ENCODE data around the gene DNHD1. TPM values are rescaled to one million over a fixed set of nuclear protein-coding genes. Genes with fewer than 3 reads are reported as not detected.

Gene DNHD1
- total RNA-seq, 3 donors from 2014 or later (not counting 1 experiment from before 2014, with no cell fraction given) = 29.6 to 38.3 (median 31.4) TPM

GRCh38 chr11:6570691-6571427 lies 73.8 kb downstream of the DNHD1 start:
- no peak for TF ChIP-seq CTCF (IDR thresholded peaks at IDR 0.05)
- WGBS (ENCODE audit: insufficient coverage) = 96% methylated on average over 62 of the region's 62 CpGs
- H3K27ac Mint-ChIP-seq = no peak overlapping the region
- peaks cover 0 to 7% of the 10 kb centered on the region in 2 donors for H3K4me1 Mint-ChIP-seq
- Histone ChIP-seq H3K4me1 (ENCODE audit: control insufficient read depth, insufficient read depth, low read length) (no peaks in the 10 kb centered on the region), H3K4me3 (ENCODE audit: low read length) (no peak overlapping the region), H3K27ac (ENCODE audit: low read length) (no peak overlapping the region), H3K27me3 (ENCODE audit: control insufficient read depth, insufficient read depth, low read length) (no peaks in the 10 kb centered on the region), H3K9me3 (ENCODE audit: control insufficient read depth, insufficient read depth, low read length) (no peaks in the 10 kb centered on the region), H3K36me3 (ENCODE audit: control insufficient read depth, insufficient read depth, low read length) (no peaks in the 10 kb centered on the region)
- H3K27me3 Mint-ChIP-seq (ENCODE audit: low read depth in 2 of 2) = no peaks in the 10 kb centered on the region
- H3K9me3 Mint-ChIP-seq = no peaks in the 10 kb centered on the region
- H3K4me3 Mint-ChIP-seq = no peak overlapping the region
- no peaks in the 10 kb centered on the region for H3K36me3 Mint-ChIP-seq
- ATAC-seq (no peak), DNase-seq (no peak)
- intact Hi-C loops (cut with micrococcal nuclease) = no loop called here

GRCh38 chr11:6571434-6572008 lies 74.4 kb downstream of the DNHD1 start:
- peaks cover 0 to 7% of the 10 kb centered on the region in 2 donors for H3K4me1 Mint-ChIP-seq
- DNase-seq (no peak), ATAC-seq (no peak)
- Histone ChIP-seq H3K9me3 (ENCODE audit: control insufficient read depth, insufficient read depth, low read length) (no peaks in the 10 kb centered on the region), H3K36me3 (ENCODE audit: control insufficient read depth, insufficient read depth, low read length) (no peaks in the 10 kb centered on the region), H3K27ac (ENCODE audit: low read length) (no peak overlapping the region), H3K27me3 (ENCODE audit: control insufficient read depth, insufficient read depth, low read length) (no peaks in the 10 kb centered on the region), H3K4me3 (ENCODE audit: low read length) (no peak overlapping the region), H3K4me1 (ENCODE audit: control insufficient read depth, insufficient read depth, low read length) (no peaks in the 10 kb centered on the region)
- H3K27ac Mint-ChIP-seq = no peak overlapping the region
- H3K4me3 Mint-ChIP-seq = no peak overlapping the region
- no peak for TF ChIP-seq CTCF (IDR thresholded peaks at IDR 0.05)
- no peaks in the 10 kb centered on the region for H3K9me3 Mint-ChIP-seq
- WGBS (ENCODE audit: insufficient coverage) = 93% methylated on average over 22 of the region's 22 CpGs
- intact Hi-C loops (cut with micrococcal nuclease) = no loop called here
- H3K27me3 Mint-ChIP-seq (ENCODE audit: low read depth in 2 of 2) = no peaks in the 10 kb centered on the region
- no peaks in the 10 kb centered on the region for H3K36me3 Mint-ChIP-seq

GRCh38 chr11:6572215-6572614 lies 75.1 kb downstream of the DNHD1 start:
- H3K4me1 ChIP-seq (ENCODE audit: control insufficient read depth, insufficient read depth, low read length) = no peaks in the 10 kb centered on the region
- Mint-ChIP-seq H3K9me3 (no peaks in the 10 kb centered on the region), H3K27ac (no peak overlapping the region), H3K27me3 (ENCODE audit: low read depth in 2 of 2) (no peaks in the 10 kb centered on the region), H3K36me3 (no peaks in the 10 kb centered on the region), H3K4me3 (no peak overlapping the region), H3K4me1 (peaks cover 0 to 7% of the 10 kb centered on the region in 2 donors)
- no peaks in the 10 kb centered on the region for H3K9me3 ChIP-seq (ENCODE audit: control insufficient read depth, insufficient read depth, low read length)
- H3K27me3 ChIP-seq (ENCODE audit: control insufficient read depth, insufficient read depth, low read length) = no peaks in the 10 kb centered on the region
- intact Hi-C loops (cut with micrococcal nuclease) = no loop called here
- TF ChIP-seq CTCF (IDR thresholded peaks at IDR 0.05) = no peak
- ATAC-seq (no peak), DNase-seq (no peak)
- no peaks in the 10 kb centered on the region for H3K36me3 ChIP-seq (ENCODE audit: control insufficient read depth, insufficient read depth, low read length)
- no peak overlapping the region for H3K27ac ChIP-seq (ENCODE audit: low read length)
- H3K4me3 ChIP-seq (ENCODE audit: low read length) = no peak overlapping the region
- 97% methylated on average over 2 of the region's 2 CpGs for WGBS (ENCODE audit: insufficient coverage)
